Hematopoietic multipotent progenitor cell (in vitro differentiated cells): ENCODE measurements around the gene KIF5A. TPM values are rescaled to one million over a fixed set of nuclear protein-coding genes. Genes with fewer than 3 reads are reported as not detected.
A peak's percentile ranks its signal among the peaks of the same experiment; 100 is the strongest.

ENCODE experiments used
- DNase-seq, 3 donors: peaks; one replicate each; pipeline ENCODE4 v3.0.0-alpha.2; 2011 to 2015; ENCODE audit warnings: low read depth in 2 of 3, low spot score in 2 of 3
- total RNA-seq: library from RNA; depleted of rRNA; stranded (reverse); fragments of >200 nt; gene quantifications from one replicate; pipeline ENCODE4 v1.2.3, GENCODE V29; 2012

Gene KIF5A
- total RNA-seq, 1 donor: 1.3 TPM

DNA sequence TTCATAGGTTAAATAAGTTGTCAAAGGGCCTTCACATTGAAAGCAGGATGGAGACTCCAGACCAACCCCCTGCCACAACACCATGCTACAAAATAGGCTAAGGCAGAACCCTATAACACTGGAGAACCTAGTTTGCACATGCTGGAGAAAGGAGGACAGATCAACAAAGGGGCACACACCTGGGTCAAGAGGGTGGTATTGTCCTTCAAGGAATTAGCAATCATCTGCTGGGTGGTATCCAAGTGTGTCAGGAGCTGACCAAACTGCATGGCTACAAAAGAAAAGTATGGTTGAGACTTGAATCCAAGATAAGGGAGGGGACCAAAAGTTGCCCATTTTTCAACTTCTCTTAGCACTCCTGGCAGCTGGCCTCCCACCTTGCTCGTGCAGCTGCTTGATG, 18.0 kb upstream of the KIF5A start:
- no peak for DNase-seq

DNA sequence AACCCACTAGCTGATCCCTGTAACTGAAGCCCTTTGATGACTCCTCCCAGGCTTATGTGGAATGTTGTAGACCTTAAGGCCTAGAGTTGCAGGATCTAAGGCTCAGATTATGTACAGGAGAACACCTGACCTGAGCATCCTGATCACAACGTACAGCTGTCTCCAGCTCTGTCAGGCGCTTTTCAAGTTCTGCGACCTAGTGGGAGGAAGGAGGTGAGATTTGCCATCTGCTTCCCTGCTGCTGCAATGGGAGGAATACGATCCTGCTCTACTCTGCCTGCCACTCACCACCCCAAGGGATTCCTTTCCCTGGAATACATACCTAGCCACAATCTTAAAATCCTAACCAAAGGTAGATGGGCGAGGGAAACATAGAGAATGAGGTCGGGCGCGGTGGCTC, 16.7 kb upstream of the KIF5A start:
- no peak for DNase-seq

DNA sequence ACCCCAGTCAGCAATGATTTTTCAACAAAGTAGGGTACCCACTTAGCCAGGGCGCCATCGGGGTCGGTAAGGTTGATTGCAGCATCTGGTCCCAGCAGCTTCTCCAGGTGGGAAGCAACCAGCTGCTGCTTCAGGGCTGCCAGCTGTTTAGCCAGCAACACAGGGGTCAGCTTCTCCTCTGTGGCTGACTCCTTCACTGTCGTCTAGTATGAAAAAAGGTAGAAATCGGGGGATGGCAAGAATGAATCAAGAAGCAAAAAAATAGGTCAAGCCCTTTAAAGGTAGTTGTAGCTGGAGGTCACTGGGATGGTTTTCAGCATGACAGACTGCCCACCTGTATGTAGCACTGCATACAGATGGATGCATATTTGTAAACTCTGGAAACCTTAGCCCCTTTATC, 15.6 kb upstream of the KIF5A start:
- DNase-seq: no peak

DNA sequence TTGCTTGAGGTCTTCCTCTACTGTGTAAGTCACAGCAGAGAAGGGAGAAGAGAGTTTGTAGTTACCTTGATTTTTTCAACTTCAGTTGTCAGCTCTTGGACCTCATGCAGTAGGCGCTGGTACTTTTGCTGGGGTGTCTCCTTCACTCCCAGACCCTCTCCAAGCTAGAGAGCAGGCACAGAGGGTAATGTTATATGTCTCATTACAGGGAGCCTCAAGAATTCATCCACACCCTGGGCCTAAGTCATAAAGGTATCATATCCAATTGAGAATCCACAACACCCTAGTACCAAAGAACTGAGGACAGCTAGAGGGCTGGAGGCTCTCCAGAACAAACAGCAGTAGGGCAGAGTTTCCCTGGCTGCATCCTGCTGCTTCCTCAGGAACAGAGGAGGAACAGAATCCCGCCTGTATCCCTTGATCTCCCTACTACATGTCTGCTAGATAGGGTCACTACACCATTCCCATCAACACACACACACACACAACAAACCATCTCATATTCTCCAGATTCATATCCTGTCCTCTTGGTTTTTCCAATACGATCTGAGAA, 14.8 kb upstream of the KIF5A start:
- no peak for DNase-seq

DNA sequence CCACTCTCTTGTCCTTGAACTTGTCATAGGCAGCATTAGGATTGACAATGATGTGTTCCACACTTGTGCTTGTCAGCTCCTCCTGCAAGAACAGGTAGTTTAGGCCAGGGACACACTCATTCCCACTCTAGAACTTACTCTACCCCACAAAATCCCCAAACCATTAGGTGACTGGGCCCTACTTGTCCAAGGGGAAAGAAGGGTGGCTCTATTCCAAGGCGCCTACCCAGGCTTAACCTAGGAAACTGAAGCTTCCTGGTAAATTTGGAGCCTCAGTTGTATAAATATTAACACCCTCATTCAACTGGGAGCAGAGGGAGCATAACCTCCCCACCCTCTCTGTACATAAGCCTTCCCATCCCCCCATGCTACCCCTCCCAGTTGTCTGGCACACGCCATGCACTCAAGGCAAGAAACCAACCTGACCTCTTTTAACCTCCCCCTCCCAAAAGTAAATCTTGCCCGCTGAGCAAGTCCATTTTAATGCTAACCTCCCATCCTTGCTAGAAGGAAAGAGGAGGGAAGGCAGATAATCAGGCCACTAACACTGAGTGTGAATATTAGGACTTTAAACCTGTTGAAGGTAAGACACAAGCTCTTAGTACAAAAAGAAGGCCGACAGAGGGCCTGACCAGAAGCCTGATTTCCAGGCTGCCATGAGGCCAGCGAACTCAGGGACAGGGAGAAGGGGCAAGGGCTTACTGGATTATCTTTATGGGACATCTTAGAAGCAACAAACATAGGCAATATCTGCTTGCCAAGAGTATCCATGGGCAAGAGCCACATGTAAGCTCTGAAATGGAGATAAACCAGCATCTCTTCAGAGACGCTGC, 13.9 kb upstream of the KIF5A start:
- DNase-seq: no peak

DNA sequence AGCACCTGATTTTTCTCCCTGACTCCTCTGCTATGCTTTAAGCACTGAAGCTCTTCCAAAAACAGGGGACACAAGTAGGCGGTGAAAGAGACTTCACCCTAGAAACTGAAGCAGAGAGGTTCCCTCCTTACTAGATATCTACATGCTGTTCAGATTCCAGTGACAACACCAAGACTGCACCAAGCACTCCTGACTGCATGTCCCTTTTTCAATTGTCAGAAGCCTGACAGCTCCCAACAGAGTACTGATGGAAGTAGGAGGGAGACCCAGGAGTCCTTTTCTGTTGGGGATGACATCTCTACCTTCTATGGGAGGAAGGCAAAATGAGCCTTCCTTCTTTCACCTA, 13.3 kb upstream of the KIF5A start:
- DNase-seq: no peak

DNA sequence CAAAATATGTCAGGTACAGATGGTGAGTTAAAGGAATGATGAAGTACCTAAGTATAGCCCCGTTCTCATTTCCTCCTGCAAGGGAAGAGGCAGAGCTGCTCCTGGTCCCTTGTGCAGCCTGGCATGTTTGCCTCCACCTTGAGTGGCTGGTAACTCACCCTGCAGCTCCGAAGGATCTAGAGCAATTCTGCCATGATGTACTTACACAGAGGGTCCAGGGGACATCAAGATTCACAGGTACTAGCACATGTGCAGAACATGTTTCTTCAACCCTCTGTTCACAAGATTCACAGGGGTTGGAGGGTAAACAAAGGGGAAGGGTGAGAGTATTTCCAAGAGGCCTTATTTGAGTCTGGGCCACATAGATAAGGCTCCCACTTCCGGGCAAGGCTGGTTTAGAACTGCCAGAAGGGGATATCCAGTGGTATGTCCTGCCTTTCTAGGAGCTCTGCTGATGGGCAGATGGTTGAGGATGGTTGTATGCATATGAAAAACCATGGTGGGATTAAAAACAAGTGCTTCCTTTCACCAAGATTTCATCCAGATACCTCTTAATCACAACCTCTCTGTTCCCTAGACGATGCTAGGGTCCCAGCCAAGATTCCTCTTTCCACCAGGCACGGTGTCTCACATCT, 10.6 kb upstream of the KIF5A start:
- DNase-seq: peak in 2 of 3 donors; percentile 40 to 71

DNA sequence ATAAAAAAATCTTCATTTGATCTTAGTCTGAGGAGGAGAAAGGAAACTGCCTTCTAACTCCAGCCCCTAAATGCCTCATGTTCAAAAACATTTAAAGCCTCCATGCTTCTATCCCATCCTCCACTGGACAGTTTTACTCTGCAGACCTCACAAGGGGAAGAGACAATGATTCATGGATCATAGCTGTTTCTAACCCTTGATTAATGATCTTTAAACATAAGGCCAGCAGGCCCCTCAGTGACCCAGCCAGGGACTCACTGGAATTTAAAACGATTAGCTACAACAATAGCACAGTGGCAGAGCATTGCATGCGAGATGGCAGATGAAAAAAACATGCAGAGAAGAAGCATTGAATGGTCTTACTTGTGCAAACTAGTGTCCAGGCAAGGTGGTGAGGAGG, 8.8 kb upstream of the KIF5A start:
- DNase-seq: no peak

DNA sequence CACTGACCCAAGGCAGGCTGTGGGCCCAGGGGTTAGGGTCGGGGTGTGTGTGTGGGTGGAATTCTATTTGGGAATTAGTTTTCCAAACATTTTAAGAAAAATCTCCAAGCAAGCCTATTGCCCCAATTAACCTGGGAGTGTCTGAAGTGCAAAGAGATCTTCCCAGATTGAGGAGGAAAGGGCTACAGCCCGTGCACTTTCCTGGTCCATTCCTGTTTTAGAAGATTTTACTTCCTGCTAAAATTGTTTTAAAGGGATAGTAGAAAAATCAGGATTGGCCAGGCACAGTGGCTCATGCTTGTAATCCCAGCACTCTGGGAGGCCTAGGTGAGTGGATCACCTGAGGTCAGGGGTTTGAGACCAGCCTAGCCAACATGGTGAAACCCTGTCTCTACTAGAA, 8.1 kb upstream of the KIF5A start:
- no peak for DNase-seq

DNA sequence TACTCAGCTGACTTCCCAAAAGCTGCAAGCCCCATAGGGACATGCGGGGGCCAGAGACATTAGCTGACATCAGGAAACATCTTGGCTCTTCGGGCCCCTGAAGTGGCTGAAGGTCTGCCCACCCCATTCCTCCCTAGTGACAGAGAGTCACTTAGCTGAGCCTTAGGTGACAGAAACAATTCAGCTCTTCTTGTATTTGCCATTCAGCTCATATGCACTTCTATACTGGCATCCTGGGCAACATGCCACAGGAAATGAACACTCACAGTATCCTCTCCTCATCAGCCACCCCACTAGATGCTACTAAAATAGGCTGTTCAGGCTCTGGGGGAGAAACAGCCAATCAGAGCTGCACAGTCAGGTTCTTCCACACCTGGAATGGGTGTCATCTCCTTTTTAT, 6.3 kb upstream of the KIF5A start:
- DNase-seq: peak in 2 of 3 donors; percentile 56 to 68

DNA sequence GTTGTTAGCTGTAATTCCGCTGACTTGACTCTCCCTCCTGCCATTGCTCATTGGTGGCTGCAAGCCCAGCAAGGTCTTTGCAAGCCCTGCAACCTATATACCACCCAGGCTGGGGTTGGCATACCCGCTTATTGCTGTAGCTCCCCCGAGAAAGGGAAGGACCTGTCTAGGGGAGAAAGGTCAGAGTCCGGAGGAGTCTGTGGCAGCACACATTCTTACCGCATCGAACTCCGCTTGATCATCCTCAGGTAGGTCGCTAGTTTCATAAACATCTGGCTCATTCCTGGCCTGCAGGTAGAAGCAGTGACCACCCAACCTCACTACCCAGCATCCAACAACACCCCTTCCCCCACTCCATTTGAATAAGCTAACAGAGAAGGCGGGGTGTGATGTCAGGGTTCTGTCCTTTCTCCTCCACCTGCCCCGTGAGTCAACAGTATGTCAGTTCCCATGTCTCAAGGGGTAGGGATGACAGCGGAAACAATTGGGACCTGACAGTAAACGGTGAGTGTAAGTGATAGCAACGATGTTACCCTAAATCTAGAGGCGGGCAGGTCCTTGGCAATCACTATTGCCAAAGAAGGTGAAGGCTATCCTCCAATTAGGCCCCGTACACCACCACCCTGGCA, 3.9 kb upstream of the KIF5A start:
- no peak for DNase-seq

DNA sequence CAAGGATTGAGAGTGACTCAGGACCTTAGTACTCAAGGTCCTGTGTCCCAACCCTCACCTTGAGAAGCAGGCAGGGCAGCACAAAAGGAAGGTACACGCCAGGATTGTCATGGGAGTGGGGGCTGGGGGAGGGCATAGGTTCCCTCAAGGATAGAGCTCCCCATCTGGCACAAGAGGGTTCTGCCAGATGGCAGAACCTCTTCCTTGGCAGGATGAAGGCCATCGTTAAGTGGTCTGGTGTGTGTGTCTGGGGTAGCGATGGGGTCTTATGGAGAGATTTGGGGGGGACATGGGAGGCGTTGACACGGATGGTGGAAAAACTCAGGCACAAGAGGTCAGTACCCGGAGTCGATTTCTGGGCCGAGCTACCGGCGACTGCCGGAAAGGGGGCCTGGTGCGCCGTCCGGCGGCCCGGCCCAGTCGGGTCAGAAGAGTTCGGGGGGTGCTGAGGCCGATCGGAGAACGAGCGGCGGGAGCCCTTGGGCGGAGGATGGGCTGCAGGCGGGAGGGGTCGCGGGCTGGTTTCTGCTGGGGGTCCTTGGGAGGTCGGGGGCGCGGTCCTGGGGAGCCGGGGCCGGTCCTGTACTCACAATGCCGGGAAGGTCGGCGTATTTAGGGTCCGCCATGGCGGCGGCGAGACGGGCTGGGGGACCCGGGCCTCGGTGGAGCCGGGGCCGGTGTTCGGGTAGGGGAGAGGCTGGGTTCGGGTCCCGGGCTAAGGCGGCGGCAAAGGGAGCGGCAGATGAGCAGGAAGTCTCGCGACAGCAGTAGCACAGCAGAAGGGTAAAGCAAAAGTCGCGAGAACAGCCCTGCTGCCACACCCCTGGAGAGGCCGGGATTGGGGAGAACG, 3.2 kb upstream of the KIF5A start, which contains the start of gene DCTN2:
Gene DCTN2, minus strand, starts transcription at position 755 of the 850 bp plus-strand sequence. Its CDS starts 129 bp downstream, at position 626.
- peak; percentile 74 to 98 (median 95) for DNase-seq

DNA sequence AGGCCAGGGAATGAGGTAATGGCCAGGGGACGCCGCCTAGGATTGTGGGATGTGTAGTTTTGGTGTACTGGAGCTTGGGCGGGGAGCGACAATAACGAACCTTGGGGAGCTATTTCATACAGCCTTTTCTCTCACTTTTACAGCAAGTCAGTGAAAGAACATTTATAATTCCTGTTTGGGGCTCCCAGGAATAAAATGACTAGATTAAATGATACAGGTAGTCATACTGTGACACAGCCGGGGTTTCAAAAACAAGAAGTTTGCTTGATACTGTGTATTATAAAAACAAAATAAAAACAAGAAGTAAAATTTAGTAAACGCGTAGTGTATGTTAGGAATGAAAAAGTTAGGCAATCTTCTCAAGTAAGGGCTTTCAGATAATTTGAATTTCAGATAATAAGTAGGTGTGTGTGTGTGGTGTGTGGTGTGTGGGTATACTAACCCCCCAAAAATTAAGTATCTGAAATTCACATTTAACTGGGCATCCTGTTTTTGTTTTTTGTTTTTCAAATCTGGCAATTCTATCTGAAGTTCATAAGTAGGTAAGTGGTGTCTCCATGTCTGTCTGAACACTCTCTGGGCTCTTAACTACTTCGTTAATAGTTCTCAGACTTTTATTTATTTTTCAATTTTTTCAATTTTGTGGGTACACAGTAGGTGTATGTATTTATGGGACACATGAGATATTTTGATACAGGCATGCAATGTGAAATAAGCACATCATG, 2.4 kb upstream of the KIF5A start:
- DNase-seq: no peak

DNA sequence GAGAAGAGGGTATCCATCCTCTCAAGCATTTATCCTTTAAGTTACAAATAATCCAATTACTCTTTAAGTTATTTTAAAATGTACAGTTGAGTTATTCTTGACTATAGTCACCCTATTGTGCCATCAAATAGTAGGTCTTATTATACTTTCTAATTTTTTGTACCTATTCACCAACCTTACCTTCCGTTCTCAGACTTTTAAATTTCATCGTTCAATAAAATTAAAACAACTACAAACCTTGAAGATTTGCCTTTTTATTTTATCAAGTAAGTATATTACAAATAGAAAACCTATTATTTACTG, 1.9 kb upstream of the KIF5A start:
- DNase-seq: no peak

DNA sequence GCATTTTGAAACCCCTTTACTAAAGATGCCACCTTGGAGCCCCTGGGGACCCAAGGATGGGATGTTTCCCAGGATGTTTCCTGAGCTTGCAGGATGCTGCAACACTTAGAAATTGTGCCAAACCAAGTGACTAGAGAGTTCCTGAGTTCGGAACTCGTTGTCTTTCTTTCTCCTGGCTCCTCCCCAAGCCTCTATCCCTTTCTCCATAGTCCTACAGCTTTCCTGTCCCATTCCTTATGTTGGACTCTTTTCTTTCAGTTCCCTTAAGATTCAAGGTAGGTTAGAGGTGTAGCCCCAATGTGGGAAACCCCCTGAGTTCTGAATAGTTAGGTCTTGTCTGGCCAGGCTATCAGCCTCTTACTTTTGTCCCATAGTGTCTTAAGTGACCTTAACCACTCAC, 1.4 kb upstream of the KIF5A start:
- DNase-seq: no peak

DNA sequence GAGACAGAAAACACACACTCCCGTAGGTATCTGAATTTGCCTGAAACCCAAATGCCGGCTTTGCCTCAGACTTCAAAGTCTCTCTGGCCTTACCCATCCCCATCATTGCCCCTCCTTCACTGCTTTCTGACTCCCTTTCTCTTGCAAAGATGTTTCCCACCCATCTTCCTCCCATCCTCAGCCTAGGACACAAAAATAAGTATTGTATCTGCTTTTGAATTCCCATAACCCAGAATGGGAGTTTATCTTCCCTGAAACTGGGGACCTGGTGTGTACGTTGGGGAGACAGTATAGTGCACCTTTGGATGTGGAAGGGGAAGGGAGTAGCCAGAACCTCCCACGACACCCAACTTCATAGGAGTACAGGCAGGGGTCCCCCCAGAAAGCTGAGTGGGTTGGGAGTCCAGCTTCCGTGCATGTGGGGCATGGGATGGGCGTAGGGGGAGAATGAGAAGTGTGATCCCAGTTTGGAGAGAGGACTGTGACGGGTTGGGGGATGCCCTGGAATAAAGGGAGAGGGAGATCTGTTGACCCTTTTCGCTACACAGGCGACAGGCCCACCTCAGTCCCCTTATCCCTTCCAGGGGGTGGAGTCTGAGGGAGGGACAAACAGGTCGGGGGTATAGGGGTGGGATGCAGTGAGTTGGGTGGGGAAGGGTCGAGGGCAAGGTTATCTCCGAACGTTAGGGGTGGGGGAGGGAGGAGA, 488 bp upstream of the KIF5A start:
- DNase-seq: no peak

DNA sequence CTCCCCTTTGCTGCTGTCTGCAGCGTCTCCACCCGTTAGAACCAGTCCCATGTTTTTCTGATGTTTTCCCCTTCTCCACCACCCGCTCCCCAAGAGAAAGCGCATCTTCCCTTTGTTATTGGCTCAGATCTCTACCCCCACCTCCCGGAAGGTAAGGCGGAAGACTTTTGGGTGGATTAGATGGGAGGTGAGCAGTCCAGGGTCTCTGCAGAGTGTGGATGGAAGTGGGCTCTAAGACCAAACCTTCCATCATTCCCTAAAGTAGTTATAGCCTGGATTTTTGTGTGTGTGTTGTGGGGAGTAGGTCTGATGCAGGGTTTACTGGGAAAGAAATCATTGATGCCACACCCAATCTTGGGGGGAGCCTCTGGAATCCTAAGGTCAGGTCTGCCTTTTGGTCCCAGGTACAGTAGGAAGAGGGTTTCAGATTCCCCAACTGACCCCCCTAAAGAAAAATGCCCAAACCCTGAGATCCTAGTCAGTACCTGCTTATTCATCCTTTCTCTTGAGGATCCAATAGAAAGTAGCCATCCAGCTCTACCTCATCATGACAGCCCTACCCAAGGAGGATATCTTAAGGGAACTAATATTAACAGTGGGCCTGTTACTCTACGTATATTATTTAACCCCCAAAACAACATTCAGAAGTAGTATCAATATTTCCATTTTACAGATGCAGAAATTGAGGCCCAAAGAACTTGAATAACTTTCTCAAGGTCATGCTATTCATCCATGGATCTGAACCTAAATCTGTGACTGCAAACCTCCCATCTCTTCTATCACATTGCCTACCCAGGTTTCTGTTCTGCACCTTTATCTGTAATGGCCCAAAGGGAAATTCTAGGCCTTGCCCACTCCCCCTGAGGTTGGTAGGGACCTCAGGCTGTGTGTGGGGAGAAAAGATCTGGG, 1.1 kb downstream of the KIF5A start:
- no peak for DNase-seq

DNA sequence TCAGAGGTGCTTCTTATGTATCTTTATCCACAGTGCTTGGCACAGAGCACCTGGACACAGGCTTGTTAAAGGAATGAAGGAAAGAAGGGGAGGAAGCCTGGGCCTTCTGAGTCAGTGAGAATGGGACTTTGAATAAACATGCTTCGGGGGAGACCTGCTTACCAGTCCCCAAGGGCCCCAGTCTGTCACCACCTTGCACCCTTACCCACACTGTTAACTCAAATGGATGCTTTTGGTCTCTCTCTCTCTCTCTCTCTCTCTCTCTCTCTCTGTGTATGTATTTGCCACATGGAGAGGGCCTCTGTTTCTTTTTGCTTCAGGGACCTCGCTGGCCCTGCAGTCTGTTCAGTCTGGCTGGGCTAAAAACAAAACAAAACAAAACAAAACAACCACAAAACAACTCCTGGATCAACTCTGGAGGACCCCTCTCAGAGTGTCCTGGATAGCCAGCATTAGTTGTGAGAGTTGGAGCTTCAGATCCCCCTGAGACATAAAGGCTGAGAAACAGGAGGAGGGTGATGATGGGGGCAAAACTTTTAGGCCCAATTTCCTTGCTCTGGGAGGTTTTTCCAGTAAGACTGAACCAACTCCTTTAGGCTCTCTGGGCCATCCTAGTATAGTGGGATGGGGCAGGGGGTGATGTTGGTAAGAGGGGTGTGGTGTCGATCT, 1.9 kb downstream of the KIF5A start:
- DNase-seq: no peak
